ENCODE results near the gene PDGFA.

PDGFA gene

GRCh38 chr7:510782-511281 lies 8.8 kb downstream of the PDGFA start:
- no peak for TF ChIP-seq CTCF (IDR thresholded peaks at IDR 0.05; ENCODE audit: insufficient read depth, low read depth, low read length, missing control alignments)
- no peak overlapping the region for H3K4me3 ChIP-seq (ENCODE audit: low read length)
- DNase-seq (ENCODE audit: low read depth), result no peak

GRCh38 chr7:510131-510481 lies 9.5 kb downstream of the PDGFA start:
- no peak for TF ChIP-seq CTCF (IDR thresholded peaks at IDR 0.05; ENCODE audit: insufficient read depth, low read depth, low read length, missing control alignments)
- H3K4me3 ChIP-seq (ENCODE audit: low read length), result no peak overlapping the region
- DNase-seq (ENCODE audit: low read depth), result no peak

GRCh38 chr7:509426-510130 lies 10.1 kb downstream of the PDGFA start:
- no peak overlapping the region for H3K4me3 ChIP-seq (ENCODE audit: low read length)
- no peak for TF ChIP-seq CTCF (IDR thresholded peaks at IDR 0.05; ENCODE audit: insufficient read depth, low read depth, low read length, missing control alignments)
- DNase-seq (ENCODE audit: low read depth), result no peak

- no peak overlapping the region for H3K4me3 ChIP-seq (ENCODE audit: low read length)
- no peak for TF ChIP-seq CTCF (IDR thresholded peaks at IDR 0.05; ENCODE audit: insufficient read depth, low read depth, low read length, missing control alignments)
- DNase-seq (ENCODE audit: low read depth), result no peak
Observed at GRCh38 chr7:508461-509170, 11.0 kb downstream of the PDGFA start.

GRCh38 chr7:507623-508300 lies 11.9 kb downstream of the PDGFA start:
- no peak overlapping the region for H3K4me3 ChIP-seq (ENCODE audit: low read length)
- no peak for TF ChIP-seq CTCF (IDR thresholded peaks at IDR 0.05; ENCODE audit: insufficient read depth, low read depth, low read length, missing control alignments)
- DNase-seq (ENCODE audit: low read depth), result no peak

- DNase-seq (ENCODE audit: low read depth), result no peak
- no peak for TF ChIP-seq CTCF (IDR thresholded peaks at IDR 0.05; ENCODE audit: insufficient read depth, low read depth, low read length, missing control alignments)
- no peak overlapping the region for H3K4me3 ChIP-seq (ENCODE audit: low read length)
Observed at GRCh38 chr7:506921-507622, 12.6 kb downstream of the PDGFA start.
